NCI-H460 (cell line): ENCODE measurements around the gene PAX1. TPM values are rescaled to one million over a fixed set of nuclear protein-coding genes. Genes with fewer than 3 reads are reported as not detected.

Source experiments
- DNase-seq: peaks from one replicate; pipeline ENCODE4 v3.0.0-alpha.2; 2016; ENCODE audit warnings: low read depth; ENCODE audit errors: extremely low read depth
- polyA plus RNA-seq: library from polyadenylated mRNA; depleted of rRNA; stranded (reverse); fragments of >200 nt; gene quantifications from 2 replicates; pipeline ENCODE4 v1.2.3, GENCODE V29; 2014; cell fraction: nucleus; rRNA removed
- total RNA-seq: library from RNA; depleted of rRNA; stranded (reverse); fragments of >200 nt; shearing (Covaris generic); gene quantifications from 2 replicates; pipeline ENCODE4 v1.2.3, GENCODE V29; 2014; rRNA removed

Gene PAX1
- total RNA-seq = 0.12 and 0.54 TPM in 2 replicates
- 0.58 TPM in 1 of 2 replicates, not detected in the other for polyA plus RNA-seq

DNA sequence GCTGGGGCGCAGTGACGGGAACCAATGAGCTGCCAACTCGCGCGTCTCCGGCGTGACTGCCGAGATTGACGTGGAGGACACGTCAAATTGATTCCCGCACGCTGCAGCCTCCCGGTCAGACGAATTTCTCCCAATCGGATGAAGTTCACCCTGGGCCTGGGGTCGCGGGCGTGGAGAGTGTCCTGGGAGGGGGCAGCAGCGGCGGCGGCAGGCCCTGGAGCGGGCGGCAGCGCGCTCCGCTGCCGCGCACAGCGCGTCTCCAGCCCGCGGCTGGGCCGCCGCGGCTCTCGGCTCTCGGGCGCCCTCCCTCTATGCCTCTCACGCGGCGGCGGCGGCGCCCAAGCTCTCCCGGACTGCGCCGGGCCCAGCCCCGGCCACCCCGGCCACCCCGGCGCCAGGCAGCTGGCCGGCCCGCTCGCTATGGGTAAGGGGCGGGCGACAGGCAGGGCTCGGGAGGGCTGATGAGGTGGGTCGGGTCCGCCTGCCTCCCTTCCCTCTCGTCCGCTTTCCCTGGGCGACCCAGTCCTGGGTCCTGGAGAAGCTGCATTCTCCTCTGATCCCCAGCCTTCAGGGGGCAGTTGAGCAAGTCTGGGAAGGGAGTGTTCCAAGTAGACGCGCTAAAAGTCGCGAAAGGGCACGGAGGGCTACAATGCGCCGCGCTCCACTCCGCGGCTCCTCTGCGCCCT is at the start of gene PAX1:
Gene PAX1, plus strand, starts transcription at position 90 of the 686 bp plus-strand sequence. Its CDS starts 49 bp downstream, at position 139.
- no peak for DNase-seq

DNA sequence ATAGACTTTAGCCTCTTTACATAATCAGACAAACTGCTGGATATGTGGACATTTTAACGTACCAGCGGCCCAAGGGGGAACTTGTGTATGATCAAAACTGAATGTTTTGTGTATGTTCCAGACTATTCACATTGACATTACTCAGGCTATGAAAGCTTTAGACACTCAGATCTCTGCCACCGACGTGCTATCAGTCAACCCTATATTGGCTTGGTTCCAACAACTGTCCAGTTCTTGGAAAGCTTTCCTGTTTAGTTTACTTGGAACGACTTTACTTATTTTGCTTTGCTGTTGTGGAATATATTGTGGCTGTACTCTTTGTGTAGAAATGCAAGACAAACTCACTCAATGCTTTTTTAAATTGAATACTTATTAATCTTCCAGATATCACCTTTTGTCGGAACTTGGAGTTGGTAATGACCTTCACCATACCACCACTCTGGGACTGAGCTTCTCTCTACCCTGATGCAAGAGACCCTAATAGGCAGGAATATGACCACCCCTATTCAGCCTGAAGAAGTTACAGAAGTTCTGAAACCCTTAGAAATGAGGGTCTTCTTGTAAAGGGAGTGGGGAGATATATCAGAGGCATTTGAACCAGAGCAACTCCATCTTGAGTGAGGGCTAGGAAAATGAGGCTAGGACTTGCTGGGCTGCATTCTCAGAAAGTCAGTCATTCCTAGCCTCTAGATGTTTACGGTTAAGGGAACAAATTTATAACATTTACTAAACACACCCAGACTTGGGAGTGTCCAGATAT is 49.0 kb upstream of the PAX1 start:
- no peak for DNase-seq

DNA sequence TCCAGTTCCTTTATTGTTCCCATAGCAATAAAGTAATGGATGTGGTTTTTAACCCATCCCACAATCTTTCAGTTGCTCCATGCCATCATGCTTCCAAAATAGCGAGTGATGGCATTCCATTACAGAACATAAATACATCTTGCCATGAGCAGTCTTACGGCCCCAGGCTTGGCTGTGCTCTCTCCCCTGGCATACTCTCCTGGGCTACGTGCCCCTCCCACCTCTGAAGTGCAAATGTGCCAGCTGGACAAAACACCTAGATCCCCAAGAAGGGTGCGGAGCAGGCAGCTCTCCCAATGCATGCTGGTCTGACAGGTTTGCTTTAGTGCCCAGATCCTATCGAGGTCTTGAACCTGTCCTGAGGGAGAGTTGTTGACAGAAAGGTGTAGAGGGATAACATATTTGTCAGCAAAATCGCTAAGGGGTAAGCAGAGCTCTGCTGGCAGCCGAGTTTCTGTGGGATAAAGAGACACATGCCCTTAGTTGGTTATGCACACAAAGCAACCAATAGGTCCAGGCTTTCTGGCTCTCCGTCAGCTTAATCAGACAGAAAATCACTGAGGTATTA is 43.9 kb upstream of the PAX1 start:
- DNase-seq = no peak

DNA sequence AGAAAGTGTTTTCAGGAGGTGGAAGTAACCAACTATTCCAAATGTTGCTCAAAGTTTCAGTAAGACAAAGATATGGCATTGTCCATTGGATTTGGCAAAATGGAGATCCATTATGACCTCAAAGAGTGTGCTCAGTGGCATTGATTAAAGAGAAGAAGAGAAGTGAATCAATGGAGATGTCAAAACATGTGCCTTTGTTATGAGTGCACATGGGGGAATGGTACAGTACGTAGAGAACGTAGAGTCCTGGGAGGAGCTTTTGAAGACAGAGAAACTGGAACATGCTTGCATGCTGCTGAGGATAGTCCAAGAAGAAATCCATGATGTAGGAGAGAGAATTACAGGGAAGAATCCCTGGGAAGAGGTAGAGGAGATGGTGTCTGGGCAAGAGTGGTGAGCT is 42.0 kb upstream of the PAX1 start:
- DNase-seq = no peak

DNA sequence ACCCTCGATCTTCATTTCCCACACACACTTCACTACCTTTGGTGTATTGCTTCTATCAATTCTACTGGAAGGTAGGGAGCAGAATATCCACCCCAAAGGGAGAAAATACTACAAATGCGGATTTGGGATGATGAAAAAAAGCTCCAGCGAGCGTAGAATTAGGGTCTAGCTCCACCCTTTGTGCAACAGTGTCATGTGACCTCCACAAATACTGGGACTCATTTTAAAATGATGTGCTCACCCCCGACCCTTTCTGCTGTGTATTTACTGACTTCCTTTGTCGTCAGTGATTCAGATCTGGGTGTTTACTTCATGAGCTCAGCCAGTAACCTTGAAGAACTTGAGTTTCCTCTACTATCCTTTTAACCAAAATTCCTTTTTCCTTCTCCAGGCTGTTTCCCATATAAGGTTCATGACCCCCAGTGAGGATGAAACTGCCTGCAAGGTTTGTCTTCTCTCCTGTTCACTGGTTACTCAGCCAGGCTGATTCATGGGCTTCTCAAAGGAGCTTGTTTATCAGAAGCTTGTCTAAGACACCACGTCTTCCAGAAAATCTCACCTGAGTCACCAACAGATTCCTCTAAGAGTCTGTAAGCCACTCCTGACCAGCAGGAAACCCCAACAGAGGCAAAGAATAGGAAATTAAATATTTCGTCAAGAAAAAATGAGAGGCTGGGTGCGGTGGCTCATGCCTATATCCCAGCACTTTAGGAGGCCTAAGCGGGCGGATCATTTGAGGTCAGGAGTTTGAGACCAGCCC is 39.6 kb upstream of the PAX1 start:
- no peak for DNase-seq

DNA sequence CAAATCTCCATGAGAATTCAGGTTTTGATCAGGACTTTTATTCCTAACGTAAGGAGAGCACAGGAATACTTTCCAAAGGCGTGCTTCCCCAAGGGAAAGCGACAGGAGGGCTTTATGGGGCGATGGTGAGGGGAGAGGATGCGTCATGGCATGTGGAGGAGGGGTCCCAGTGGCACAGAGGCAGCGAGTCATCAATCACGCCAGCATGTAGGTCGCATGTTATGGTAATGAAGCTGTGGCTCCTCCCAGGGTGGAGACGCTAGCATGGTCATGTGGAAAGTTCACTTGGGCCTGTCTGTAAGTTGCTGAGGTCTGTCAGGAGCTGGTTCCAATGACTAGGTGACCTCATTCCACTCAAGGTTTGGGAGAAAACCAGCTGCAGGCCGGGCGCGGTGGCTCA is 35.3 kb upstream of the PAX1 start:
- DNase-seq = no peak

DNA sequence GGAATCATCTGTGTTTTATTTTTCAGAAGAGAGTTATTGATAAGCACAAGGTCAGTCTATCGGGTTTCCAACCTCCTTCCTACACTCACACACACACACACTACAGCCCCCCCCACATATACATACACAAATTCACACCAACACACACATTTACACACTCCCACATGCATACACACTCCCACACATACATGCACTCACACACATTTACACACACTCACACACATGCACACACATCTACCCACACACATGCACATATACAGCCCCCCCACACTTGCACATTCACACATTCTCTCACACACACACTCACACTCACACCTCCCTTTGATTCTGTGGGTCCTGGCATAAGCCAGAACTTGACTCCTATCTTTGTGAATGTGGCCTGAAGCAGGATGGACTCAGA is 34.5 kb upstream of the PAX1 start:
- no peak for DNase-seq

DNA sequence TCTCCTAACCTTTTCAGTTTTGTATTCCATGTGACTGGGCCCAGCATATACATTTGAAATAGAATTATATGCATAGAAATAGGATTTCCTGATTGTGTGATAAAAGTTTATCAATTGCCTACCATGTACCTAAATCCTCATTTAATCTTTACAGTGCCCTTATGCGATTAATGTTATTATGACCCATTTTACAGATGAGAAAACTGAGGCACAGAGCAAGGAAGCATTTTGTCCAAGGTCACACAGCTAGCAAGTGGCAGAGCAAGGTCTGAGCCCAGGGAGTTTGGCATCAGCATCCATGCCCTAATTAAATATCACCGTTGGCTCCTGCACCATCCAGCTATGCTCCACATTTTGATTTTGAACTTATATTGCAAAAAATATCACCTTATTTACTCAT is 28.2 kb upstream of the PAX1 start:
- no peak for DNase-seq

DNA sequence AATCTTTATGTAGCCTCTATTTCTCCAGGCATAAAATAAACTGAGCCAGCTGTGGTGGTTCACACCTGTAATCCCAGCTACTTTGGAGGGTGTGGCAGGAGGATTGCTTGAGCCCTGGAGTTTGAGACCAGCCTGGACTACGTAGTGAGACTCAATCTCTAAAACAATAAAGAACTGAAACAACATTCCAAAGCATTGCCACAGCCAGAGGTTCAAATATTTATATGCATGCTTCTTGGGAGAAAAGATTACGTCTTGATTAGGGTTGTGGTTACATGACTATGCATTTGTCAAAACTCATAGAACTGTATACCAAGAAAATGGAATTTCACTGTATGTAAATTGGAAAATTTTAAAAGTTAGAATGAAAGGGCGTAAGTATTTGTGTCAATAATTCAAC is 27.7 kb upstream of the PAX1 start:
- DNase-seq = no peak

DNA sequence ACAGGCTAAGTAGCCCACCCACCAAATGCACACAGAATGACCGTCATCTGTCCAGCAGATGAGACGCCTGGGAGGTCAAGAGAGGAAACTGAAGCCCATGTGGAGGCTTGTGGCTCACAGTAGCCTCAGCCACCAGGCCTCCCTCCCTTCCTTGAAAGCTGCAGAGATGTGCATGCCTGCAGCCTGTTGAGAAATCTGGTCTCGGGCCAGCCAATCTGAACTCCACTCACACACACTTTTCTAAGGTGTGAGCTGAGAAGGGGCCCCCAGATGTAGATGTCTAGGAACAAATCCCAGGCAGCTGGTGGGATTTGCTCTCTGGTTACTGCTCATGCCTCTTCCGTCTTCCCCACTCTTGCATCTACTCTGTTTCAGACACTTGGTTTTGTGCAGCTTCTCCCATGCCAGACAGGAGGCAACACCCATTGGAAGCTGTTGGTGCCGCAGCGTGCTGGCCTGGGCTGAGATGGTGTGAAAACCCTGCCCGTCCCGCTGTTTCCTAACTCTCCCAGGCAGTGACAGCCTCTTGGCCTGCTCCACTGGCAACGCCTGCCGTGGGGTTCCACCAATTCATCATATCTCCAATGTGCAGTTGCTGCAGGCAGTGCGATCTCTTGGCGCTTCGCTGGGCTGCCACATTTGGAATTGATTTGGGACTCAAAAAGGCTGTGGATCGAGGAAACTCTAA is 24.1 kb upstream of the PAX1 start:
- DNase-seq = no peak

DNA sequence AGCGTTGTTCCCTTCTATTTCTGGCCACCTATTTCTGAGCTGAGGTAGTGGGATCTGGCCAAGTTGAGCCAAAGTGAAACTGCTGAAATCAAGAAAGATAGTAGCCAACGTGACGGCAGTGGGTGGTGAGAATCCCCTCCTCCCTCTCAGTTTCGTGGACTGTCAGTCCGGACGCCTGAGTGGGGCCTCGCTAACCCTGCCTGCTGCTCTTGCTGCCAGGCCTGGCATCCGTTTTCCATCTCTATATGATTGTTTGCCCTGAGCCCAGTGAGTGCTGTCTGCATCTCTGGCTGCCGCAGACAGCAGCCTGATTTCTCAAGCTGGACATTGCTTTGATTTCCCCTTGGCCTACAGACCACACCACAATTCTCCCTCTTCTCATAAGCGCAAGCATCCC is 23.5 kb upstream of the PAX1 start:
- no peak for DNase-seq

DNA sequence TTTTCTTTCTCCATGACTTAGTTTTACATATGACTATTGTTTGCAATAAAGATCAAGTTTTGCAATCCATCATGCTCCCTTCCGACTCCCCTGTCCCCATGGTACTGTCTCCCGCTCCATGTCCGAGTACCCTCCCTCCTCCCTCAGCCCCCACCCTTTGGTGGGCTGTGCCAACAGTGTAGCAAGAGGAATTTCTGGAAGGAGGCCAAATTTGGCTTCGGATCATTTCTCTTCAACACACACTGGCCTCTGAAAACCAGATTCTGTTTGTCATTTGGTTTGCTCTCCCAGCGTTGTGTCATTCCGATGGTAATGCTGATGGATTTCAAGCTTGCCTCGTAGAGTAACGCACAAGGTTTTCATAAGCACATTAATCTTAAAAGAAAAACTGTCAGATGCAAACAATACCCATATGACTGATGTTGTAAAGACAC is 22.9 kb upstream of the PAX1 start:
- DNase-seq = no peak

DNA sequence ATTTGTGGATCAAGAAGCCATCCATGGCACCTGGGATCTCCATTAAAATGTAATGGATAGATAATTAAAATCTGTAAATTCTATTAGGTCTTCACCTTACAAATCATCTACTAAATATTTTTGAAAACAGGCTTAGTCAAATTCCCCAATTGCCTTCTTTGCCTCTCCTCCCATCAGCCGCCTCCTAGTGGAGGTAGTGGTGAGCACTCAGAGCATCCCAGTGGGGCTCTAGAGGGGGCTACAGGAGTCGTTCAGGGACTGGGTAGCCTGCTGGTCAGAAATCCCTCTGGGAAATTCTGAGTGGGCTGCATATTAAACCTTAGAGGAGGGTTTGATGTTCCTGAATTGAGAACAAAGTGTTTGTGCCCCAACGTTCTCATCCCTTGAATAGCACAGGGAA is 20.8 kb upstream of the PAX1 start:
- no peak for DNase-seq

DNA sequence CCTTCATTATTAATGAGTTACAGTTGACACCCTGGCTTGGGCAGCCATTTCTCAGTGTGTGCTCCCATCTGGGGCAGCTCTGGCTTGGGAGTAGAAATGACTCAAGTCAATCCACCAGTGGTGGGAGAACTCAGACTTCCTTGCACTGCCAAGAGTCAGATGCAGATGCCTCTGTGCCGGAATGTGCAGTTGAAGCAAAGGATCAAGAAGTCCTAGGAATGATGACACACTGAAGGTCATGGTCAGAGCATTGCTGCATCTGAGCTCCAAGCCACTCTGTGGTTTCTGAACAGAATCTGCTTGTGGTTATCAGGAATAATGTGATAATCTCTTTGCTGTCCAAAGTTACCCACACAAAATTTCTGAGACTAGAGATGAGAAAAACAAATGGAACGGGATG is 19.5 kb upstream of the PAX1 start:
- DNase-seq = no peak

DNA sequence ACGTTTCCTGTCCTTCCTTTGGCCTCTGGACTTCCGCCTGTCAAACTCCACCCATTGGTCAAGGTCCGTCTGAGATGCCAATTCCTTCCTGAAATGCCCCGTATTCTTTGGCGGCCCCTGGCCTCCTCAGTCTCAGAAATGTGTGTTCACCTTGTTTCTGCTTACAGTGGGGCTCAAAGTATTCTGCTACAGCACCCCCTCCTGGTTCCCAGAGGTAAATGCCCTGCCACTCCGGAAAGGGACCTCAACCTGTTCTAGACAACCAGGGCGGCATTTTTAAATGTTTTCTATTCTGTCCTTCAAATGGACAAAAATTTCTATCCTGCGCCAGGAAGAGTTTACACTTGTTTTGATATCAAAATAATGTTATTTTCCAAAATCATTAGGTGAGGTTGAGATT is 12.1 kb upstream of the PAX1 start:
- no peak for DNase-seq

DNA sequence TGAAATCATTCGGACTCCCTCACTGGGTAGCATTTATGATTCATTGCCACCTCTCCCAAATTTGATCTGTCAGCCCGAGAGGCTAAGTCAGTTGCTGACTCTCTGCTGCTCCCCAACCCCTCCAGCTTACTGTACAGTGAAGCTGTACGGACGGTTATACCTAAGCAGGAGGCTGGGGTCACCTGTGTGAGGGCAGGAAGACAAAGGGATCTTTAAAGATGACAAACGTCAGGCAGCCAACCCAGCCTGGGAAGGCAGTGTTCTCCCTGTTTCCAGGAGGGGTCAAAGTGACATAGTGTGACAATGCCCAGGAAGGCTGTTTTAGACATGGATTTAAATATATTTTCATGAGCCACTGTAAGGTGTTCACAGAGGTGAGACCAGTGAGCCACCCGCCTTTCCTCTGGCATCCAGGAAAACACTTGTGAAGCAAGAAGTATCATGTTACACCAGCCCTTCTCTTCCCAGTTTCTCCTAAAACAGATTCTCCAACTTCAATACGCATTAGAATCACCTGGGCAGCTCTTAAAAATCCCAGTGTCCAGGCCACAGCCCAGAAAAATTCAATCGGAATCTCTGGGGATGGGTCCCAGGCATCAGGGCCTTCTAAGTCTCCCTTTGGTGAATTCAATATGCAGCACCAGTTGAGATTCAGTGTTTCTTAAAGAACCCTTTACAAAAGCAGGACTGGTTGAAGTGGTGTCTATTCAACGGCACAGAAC is 6.8 kb upstream of the PAX1 start:
- DNase-seq = no peak

DNA sequence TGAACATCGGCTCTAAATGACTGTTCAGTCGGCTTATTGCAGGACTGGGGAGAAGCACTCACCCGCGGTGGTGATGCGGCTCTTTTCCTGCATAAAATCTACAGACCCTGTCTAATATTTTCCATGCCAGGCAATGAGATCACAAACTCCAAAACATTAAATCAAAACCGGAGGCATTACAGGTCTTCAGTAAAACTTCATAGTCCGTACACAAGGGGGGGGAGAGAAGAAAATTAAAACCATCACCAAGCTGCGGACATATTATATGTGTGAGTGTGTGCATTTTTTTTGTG is 6.3 kb upstream of the PAX1 start:
- no peak for DNase-seq

DNA sequence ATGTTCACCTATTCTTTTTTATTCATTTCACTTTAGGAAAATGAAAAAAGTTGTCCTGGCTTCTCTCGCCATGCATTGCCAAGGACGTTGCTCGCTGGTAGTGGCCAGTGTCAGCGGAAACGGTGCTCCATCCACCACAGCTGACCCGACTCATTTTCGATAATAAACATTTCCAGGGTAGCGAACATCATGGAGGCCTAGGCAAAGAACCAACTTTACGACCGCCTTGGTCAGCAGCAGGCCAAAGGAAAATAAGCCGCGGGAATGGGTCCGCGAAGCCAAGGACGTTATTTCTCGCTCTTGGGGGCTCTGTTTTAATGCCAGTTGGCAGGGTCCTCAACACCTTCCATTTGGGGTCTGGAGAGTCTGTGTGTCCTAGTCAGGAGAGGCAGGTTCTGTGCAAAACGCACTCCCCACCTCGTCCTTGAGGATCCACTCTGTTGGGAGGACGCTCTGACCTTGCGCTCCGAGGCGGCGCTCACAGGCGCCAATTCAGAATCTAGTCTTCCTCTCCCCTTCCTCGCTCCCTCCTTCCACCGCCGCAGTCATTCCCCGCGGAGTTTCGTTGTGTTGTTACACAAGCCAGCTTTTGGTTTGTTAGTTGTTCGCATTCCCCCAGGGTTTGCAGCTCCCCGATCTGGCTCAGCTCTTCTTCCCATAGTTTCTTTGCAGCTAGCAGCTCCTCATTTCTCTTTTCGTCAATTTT is 4.1 kb upstream of the PAX1 start:
- no peak for DNase-seq

DNA sequence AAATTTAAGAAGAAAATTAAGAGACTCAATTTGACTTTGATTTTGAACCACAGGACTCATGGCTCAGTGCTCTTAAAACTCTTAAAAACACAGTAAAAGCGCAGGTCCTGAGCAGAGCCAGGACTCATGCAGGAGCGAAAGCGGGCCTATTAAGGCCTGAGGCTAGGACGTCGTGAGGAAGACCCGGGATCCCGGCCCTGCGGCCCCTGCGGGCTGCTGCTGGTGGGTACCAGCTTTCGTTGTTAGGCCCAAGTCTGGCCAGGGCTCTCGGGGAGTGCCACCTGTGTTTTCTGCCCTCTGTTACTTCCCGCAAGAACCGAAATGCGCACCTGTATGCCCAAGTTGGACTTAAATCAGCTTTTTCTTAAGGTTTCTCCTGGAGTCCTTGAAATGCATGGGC is 3.4 kb upstream of the PAX1 start:
- no peak for DNase-seq
